HEK293 (cell line): ENCODE results near the gene SLC17A1.

Experiments used
- MZF1 ChIP-seq: fragments of 450-650 bp; formaldehyde crosslinking; IDR thresholded peaks from 2 replicates; pipeline ENCODE4 v1.5.1; 2017; ENCODE audit warnings: missing biosample characterization, missing genetic modification characterization, borderline replicate concordance
- OVOL3 ChIP-seq: fragments of 450-650 bp; formaldehyde crosslinking; IDR thresholded peaks from 2 replicates; pipeline ENCODE4 v1.5.1; 2016; ENCODE audit warnings: missing biosample characterization, missing genetic modification characterization
- TCF7L2 ChIP-seq: IDR thresholded peaks from 2 replicates; pipeline ENCODE4 v1.6.1; 2011; ENCODE audit warnings: low read depth, mild to moderate bottlenecking, inconsistent platforms, low read length, moderate library complexity, borderline replicate concordance
- ZNF114 ChIP-seq: fragments of 450-650 bp; formaldehyde crosslinking; IDR thresholded peaks from 2 replicates; pipeline ENCODE4 v1.5.0; 2017; ENCODE audit warnings: missing biosample characterization, missing genetic modification characterization
- ZNF140 ChIP-seq: fragments of 450-650 bp; formaldehyde crosslinking; IDR thresholded peaks from 2 replicates; pipeline ENCODE4 v1.5.1; 2016; ENCODE audit warnings: missing biosample characterization, missing genetic modification characterization
- ZNF629 ChIP-seq: fragments of 450-650 bp; formaldehyde crosslinking; IDR thresholded peaks from 2 replicates; pipeline ENCODE4 v1.5.1; 2017; ENCODE audit warnings: missing biosample characterization, missing genetic modification characterization
- ZNF654 ChIP-seq: fragments of 450-650 bp; formaldehyde crosslinking; IDR thresholded peaks from 2 replicates; pipeline ENCODE4 v1.5.1; 2016; ENCODE audit warnings: low read depth, missing biosample characterization, missing genetic modification characterization
- ZNF670 ChIP-seq: fragments of 450-650 bp; formaldehyde crosslinking; IDR thresholded peaks from 2 replicates; pipeline ENCODE4 v1.5.1; 2016; ENCODE audit warnings: missing biosample characterization, missing genetic modification characterization, low read depth
- ZNF707 ChIP-seq: fragments of 450-650 bp; formaldehyde crosslinking; IDR thresholded peaks from 2 replicates; pipeline ENCODE4 v1.5.1; 2016; ENCODE audit warnings: missing biosample characterization, missing genetic modification characterization
- TF ChIP-seq, protein P1 (sequence below): fragments of 450-650 bp; formaldehyde crosslinking; IDR thresholded peaks from 2 replicates; pipeline ENCODE4 v1.5.1; 2016; ENCODE audit warnings: missing biosample characterization, missing genetic modification characterization
- TF ChIP-seq, protein P2 (sequence below): sonication (generic); formaldehyde crosslinking; IDR thresholded peaks from 2 replicates; pipeline ENCODE4 v1.8.1; 2022; ENCODE audit warnings: mild to moderate bottlenecking, moderate library complexity, missing genetic modification reagents

DNA sequence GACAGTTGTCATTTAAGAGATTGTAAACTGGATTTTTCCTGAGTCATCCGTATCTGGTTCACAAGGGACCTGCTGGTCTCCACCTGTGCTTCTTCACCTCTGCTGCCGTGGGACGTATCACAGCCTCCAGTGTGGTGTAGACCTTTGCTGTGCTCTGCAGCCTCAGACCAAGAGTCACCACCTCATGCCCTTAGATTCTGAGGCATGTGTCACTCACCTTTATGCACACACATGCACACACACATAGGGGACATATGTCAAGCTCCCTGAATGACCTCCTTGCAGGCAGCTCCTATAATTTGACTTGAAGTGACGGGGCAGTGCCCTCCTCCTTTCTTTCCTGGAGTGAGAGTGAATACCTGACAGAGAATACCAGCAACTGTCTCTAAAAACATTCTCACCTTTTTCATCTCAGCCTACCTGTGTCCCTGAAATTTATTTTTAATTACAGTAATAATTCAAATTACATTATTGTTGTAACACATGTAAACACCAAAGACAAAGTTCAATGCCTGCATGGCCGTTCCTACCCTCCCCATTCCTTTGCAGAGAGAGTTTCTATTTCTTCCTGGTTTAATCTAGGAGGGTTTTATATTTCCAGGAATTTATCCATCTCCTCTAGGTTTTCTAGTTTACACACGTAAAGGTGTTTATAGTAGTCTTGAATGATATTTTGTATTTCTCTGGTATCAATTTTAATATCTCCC, 73.8 kb downstream of the SLC17A1 start:
- TF ChIP-seq, protein P1, sequence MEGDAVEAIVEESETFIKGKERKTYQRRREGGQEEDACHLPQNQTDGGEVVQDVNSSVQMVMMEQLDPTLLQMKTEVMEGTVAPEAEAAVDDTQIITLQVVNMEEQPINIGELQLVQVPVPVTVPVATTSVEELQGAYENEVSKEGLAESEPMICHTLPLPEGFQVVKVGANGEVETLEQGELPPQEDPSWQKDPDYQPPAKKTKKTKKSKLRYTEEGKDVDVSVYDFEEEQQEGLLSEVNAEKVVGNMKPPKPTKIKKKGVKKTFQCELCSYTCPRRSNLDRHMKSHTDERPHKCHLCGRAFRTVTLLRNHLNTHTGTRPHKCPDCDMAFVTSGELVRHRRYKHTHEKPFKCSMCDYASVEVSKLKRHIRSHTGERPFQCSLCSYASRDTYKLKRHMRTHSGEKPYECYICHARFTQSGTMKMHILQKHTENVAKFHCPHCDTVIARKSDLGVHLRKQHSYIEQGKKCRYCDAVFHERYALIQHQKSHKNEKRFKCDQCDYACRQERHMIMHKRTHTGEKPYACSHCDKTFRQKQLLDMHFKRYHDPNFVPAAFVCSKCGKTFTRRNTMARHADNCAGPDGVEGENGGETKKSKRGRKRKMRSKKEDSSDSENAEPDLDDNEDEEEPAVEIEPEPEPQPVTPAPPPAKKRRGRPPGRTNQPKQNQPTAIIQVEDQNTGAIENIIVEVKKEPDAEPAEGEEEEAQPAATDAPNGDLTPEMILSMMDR (tag by site-specific recombination): no peak
- TF ChIP-seq ZNF670 (tag by site-specific recombination) (no peak), ZNF707 (tag by site-specific recombination) (no peak), ZNF629 (tag by site-specific recombination) (no peak), MZF1 (tag by site-specific recombination) (no peak), OVOL3 (tag by site-specific recombination) (no peak), ZNF114 (no peak), ZNF654 (tag by site-specific recombination) (no peak), TCF7L2 (no peak), ZNF140 (tag by site-specific recombination) (no peak)
- TF ChIP-seq, protein P2, sequence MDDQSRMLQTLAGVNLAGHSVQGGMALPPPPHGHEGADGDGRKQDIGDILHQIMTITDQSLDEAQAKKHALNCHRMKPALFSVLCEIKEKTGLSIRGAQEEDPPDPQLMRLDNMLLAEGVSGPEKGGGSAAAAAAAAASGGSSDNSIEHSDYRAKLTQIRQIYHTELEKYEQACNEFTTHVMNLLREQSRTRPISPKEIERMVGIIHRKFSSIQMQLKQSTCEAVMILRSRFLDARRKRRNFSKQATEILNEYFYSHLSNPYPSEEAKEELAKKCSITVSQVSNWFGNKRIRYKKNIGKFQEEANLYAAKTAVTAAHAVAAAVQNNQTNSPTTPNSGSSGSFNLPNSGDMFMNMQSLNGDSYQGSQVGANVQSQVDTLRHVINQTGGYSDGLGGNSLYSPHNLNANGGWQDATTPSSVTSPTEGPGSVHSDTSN (CRISPR knock-in tag): no peak
